Natural killer cell (primary cell): ENCODE measurements around the gene GPRIN1. TPM values are rescaled to one million over a fixed set of nuclear protein-coding genes. Genes with fewer than 3 reads are reported as not detected.
A peak's percentile ranks its signal among the peaks of the same experiment; 100 is the strongest.

Experiments
- ATAC-seq, 3 donors: fragments of 150-1000 bp in 2 of 3; fragments of 200-7000 bp in 1 of 3; cut with Tn5 transposase; 1 replicate in 1 of 3; 2 replicates in 2 of 3; pipeline ENCODE4 v1.10.0; 2021; ENCODE audit warnings: mild to moderate bottlenecking in 2 of 3, moderate library complexity in 2 of 3
- DNase-seq, 2 donors: peaks; one replicate each; pipeline versions ENCODE4 v3.0.0 to v3.0.0-alpha.2; 2013 to 2021; ENCODE audit warnings: mixed read lengths in 1 of 2
- H3K27ac ChIP-seq: one replicate; pipeline ENCODE4 v1.5.1; 2013; ENCODE audit warnings: mild to moderate bottlenecking, low read length
- H3K27me3 ChIP-seq: one replicate; pipeline ENCODE4 v1.6.1; 2013; ENCODE audit warnings: low read length; ENCODE audit not compliant: control insufficient read depth, insufficient read depth
- H3K36me3 ChIP-seq: one replicate; pipeline ENCODE4 v1.6.1; 2013; ENCODE audit warnings: low read length; ENCODE audit not compliant: control insufficient read depth, insufficient read depth
- H3K4me1 ChIP-seq: one replicate; pipeline ENCODE4 v1.6.1; 2013; ENCODE audit warnings: low read length; ENCODE audit not compliant: control insufficient read depth, insufficient read depth
- H3K4me3 ChIP-seq: one replicate; pipeline ENCODE4 v1.5.1; 2013; ENCODE audit warnings: low read length
- H3K9me3 ChIP-seq: one replicate; pipeline ENCODE4 v1.6.1; 2013; ENCODE audit warnings: low read length; ENCODE audit not compliant: control insufficient read depth, insufficient read depth
- H3K27ac Mint-ChIP-seq, 2 donors: one replicate each; pipeline ENCODE4 v1.8.0; 2022; ENCODE audit warnings: mild to moderate bottlenecking in 2 of 2, mixed read lengths in 2 of 2, moderate library complexity in 1 of 2
- H3K27me3 Mint-ChIP-seq, 2 donors: one replicate each; pipeline ENCODE4 v1.8.0; 2022; ENCODE audit warnings: low read depth in 2 of 2, mixed read lengths in 2 of 2
- H3K36me3 Mint-ChIP-seq: one replicate; pipeline ENCODE4 v1.8.0; 2022; ENCODE audit warnings: mixed read lengths
- H3K4me1 Mint-ChIP-seq, 2 donors: one replicate each; pipeline ENCODE4 v1.8.0; 2022; ENCODE audit warnings: mixed read lengths in 2 of 2
- H3K4me3 Mint-ChIP-seq: one replicate; pipeline ENCODE4 v1.8.0; 2022; ENCODE audit warnings: mild to moderate bottlenecking, moderate library complexity, mixed read lengths
- H3K9me3 Mint-ChIP-seq, 2 donors: one replicate each; pipeline ENCODE4 v1.8.0; 2022; ENCODE audit warnings: mixed read lengths in 2 of 2
- CTCF ChIP-seq: fragments of 200-600 bp; IDR thresholded peaks from one replicate; pipeline ENCODE4 v1.8.0; 2022; ENCODE audit warnings: antibody characterized with exemption
- WGBS: methylation state at CpG from one replicate; pipeline ENCODE4 v1.1.7; 2013; ENCODE audit warnings: missing lambda C conversion rate; ENCODE audit not compliant: insufficient coverage; 5-methylcytosine and 5-hydroxymethylcytosine counted together
- intact Hi-C: fragments of 100-400 bp; cut with micrococcal nuclease; formaldehyde crosslinking; loops from one replicate; pipeline ENCODE4 v1.14.2; 2022
- total RNA-seq, 4 donors: library from RNA; stranded (reverse); fragments of 120-200 nt in 1 of 4; gene quantifications; one replicate each; pipeline versions ENCODE4 v1.2.3 to v1.2.4, GENCODE V29; 2013 to 2022

The GPRIN1 gene
- total RNA-seq: 1 to 10 TPM in 2 of 3 donors, under 1 TPM in 1; 0.92 to 1.5 (median 1.3) TPM
- total RNA-seq (2013): 0.70 TPM

- WGBS: under 1% methylated on average over 99 of the region's 101 CpGs
- intact Hi-C loops: no loop called here
- peaks cover 18 to 22% of the 10 kb centered on the region in 2 donors for H3K27me3 Mint-ChIP-seq
- TF ChIP-seq CTCF: no peak
- H3K9me3 Mint-ChIP-seq: no peaks in the 10 kb centered on the region
- Histone ChIP-seq H3K9me3 (no peaks in the 10 kb centered on the region), H3K4me1 (peaks cover 13% of the 10 kb centered on the region), H3K27me3 (peaks cover 4% of the 10 kb centered on the region), H3K27ac (no peak within 1 kb of the TSS), H3K4me3 (peak within 1 kb of the TSS; percentile 68), H3K36me3 (no peaks in the 10 kb centered on the region)
- DNase-seq (peak; percentile 57 to 72), ATAC-seq (peak; percentile 68 to 82 (median 70))
- no peaks in the 10 kb centered on the region for H3K36me3 Mint-ChIP-seq
- H3K27ac Mint-ChIP-seq: peak within 1 kb of the TSS in 1 of 2 donors; percentile 37
- H3K4me3 Mint-ChIP-seq: peak within 1 kb of the TSS; percentile 91
- peaks cover 9 to 10% of the 10 kb centered on the region in 2 donors for H3K4me1 Mint-ChIP-seq
Measured at GRCh38 chr5:176609724-176610434, at the start of gene GPRIN1. TSS of gene GPRIN1 (minus strand) at chr5:176610156. CDS start at chr5:176599834, 10,322 bp downstream.

- Mint-ChIP-seq H3K36me3 (no peaks in the 10 kb centered on the region), H3K4me3 (peak overlapping the region; percentile 87), H3K27ac (peak overlapping the region in 1 of 2 donors; percentile 86), H3K9me3 (no peaks in the 10 kb centered on the region), H3K27me3 (peaks cover 10 to 12% of the 10 kb centered on the region in 2 donors), H3K4me1 (peaks cover 19 to 34% of the 10 kb centered on the region in 2 donors)
- H3K4me3 ChIP-seq: no peak overlapping the region
- DNase-seq: no peak
- 83% methylated on average over 6 of the region's 7 CpGs for WGBS
- H3K9me3 ChIP-seq: no peaks in the 10 kb centered on the region
- TF ChIP-seq CTCF: no peak
- intact Hi-C loops: loop anchor here (2.0 to 5.0 kb wide), 2 partner anchors 299 to 453 kb away; no protein-coding TSS in a partner anchor
- no peak for ATAC-seq
- H3K36me3 ChIP-seq: peaks cover 8% of the 10 kb centered on the region
- H3K27ac ChIP-seq: no peak overlapping the region
- H3K27me3 ChIP-seq: no peaks in the 10 kb centered on the region
- H3K4me1 ChIP-seq: peaks cover 32% of the 10 kb centered on the region
Measured at GRCh38 chr5:176659512-176659839, 49.5 kb upstream of the GPRIN1 start.

- H3K4me3 Mint-ChIP-seq: peak overlapping the region; percentile 87
- H3K36me3 Mint-ChIP-seq: no peaks in the 10 kb centered on the region
- peaks cover 5 to 7% of the 10 kb centered on the region in 2 donors for H3K27me3 Mint-ChIP-seq
- peaks cover 36% of the 10 kb centered on the region for H3K4me1 ChIP-seq
- DNase-seq: peak in 1 of 2 donors; percentile 70
- no peaks in the 10 kb centered on the region for H3K9me3 ChIP-seq
- WGBS: 18% methylated on average over 10 of the region's 11 CpGs
- H3K27me3 ChIP-seq: no peaks in the 10 kb centered on the region
- peak in 2 of 3 donors; percentile 50 to 52 for ATAC-seq
- peak overlapping the region; percentile 21 for H3K4me3 ChIP-seq
- peaks cover 20 to 36% of the 10 kb centered on the region in 2 donors for H3K4me1 Mint-ChIP-seq
- peak overlapping the region; percentile 6 for H3K27ac ChIP-seq
- H3K9me3 Mint-ChIP-seq: no peaks in the 10 kb centered on the region
- intact Hi-C loops: loop anchor here (2.0 to 5.0 kb wide), 2 partner anchors 300 to 453 kb away; no protein-coding TSS in a partner anchor
- peaks cover 8% of the 10 kb centered on the region for H3K36me3 ChIP-seq
- peak overlapping the region in 1 of 2 donors; percentile 86 for H3K27ac Mint-ChIP-seq
- no peak for TF ChIP-seq CTCF
Measured at GRCh38 chr5:176658817-176659511, 49.0 kb upstream of the GPRIN1 start.
